Loucy (cell line): Measurements from ENCODE around the gene NFYB.

Experiments used
- CTCF ChIP-seq: fragments of 200-600 bp; sonication (generic); conservative IDR thresholded peaks from 2 replicates; pipeline ENCODE4 v1.5.1; 2014; ENCODE audit warnings: mild to moderate bottlenecking, antibody characterized with exemption, low read length
- EZH2phosphoT487 ChIP-seq: fragments of 200-600 bp; IDR thresholded peaks from 2 replicates; pipeline ENCODE4 v1.6.1; 2018; ENCODE audit warnings: antibody characterized with exemption, mild to moderate bottlenecking, moderate library complexity, borderline replicate concordance

- TF ChIP-seq CTCF (no peak), EZH2phosphoT487 (no peak)
Measured at GRCh38 chr12:104154286-104154685, 16.3 kb upstream of the NFYB start.
